ENCODE results near the gene RAB11FIP3.

Gene RAB11FIP3

GRCh38 chr16:533391-534123 is 108.1 kb downstream of the RAB11FIP3 start:
- no peak for DNase-seq (ENCODE audit: low spot score)

GRCh38 chr16:534135-534534 is 108.7 kb downstream of the RAB11FIP3 start:
- no peak for DNase-seq (ENCODE audit: low spot score)

- no peak for DNase-seq (ENCODE audit: low spot score)
Measured at GRCh38 chr16:534856-535445, 109.5 kb downstream of the RAB11FIP3 start.

GRCh38 chr16:535446-536405 is 110.3 kb downstream of the RAB11FIP3 start:
- DNase-seq (ENCODE audit: low spot score), result no peak

GRCh38 chr16:536746-537145 is 111.3 kb downstream of the RAB11FIP3 start:
- no peak for DNase-seq (ENCODE audit: low spot score)

- DNase-seq (ENCODE audit: low spot score), result no peak
Measured at GRCh38 chr16:537415-538335, 112.2 kb downstream of the RAB11FIP3 start.

GRCh38 chr16:539901-540530 is 114.6 kb downstream of the RAB11FIP3 start:
- DNase-seq (ENCODE audit: low spot score), result no peak

- no peak for DNase-seq (ENCODE audit: low spot score)
Measured at GRCh38 chr16:540645-541340, 115.3 kb downstream of the RAB11FIP3 start.

GRCh38 chr16:543301-544164 is 118.1 kb downstream of the RAB11FIP3 start:
- no peak for DNase-seq (ENCODE audit: low spot score)

GRCh38 chr16:544517-544916 is 119.1 kb downstream of the RAB11FIP3 start:
- DNase-seq (ENCODE audit: low spot score), result no peak

GRCh38 chr16:546909-547770 is 121.7 kb downstream of the RAB11FIP3 start:
- no peak for DNase-seq (ENCODE audit: low spot score)

GRCh38 chr16:548586-548985 is 123.1 kb downstream of the RAB11FIP3 start:
- DNase-seq (ENCODE audit: low spot score), result no peak

GRCh38 chr16:549544-550263 is 124.3 kb downstream of the RAB11FIP3 start:
- DNase-seq (ENCODE audit: low spot score), result no peak

- DNase-seq (ENCODE audit: low spot score), result no peak
Measured at GRCh38 chr16:551210-551609, 125.8 kb downstream of the RAB11FIP3 start.

GRCh38 chr16:552171-552570 is 126.7 kb downstream of the RAB11FIP3 start:
- no peak for DNase-seq (ENCODE audit: low spot score)

GRCh38 chr16:553601-554296 is 128.3 kb downstream of the RAB11FIP3 start:
- DNase-seq (ENCODE audit: low spot score), result no peak

GRCh38 chr16:554297-554621 is 128.8 kb downstream of the RAB11FIP3 start:
- no peak for DNase-seq (ENCODE audit: low spot score)

All from kidney capillary endothelial cell (primary cell).